Liver (tissue), 9 donors: Measurements from ENCODE around the gene LRP3. TPM values are rescaled to one million over a fixed set of nuclear protein-coding genes. Genes with fewer than 3 reads are reported as not detected.
A peak's percentile ranks its signal among the peaks of the same experiment; 100 is the strongest.

Experiments
- DNase-seq: peaks from one replicate; pipeline ENCODE4 v3.0.0-alpha.2; 2017; ENCODE audit warnings: low spot score
- H3K27ac ChIP-seq, 2 donors: one replicate each; pipeline ENCODE4 v1.7.0; 2013; ENCODE audit warnings: inconsistent platforms in 2 of 2, low read length in 2 of 2, control low read depth in 1 of 2, low read depth in 1 of 2, mild to moderate bottlenecking in 1 of 2
- H3K27me3 ChIP-seq, 4 donors: one replicate each; pipeline versions ENCODE4 v1.6.1 to v1.7.0; 2013; ENCODE audit warnings: low read length in 3 of 4, inconsistent platforms in 1 of 4, mild to moderate bottlenecking in 1 of 4, moderate library complexity in 1 of 4; ENCODE audit not compliant: control insufficient read depth in 4 of 4, insufficient read depth in 4 of 4
- H3K36me3 ChIP-seq, 4 donors: one replicate each; pipeline versions ENCODE4 v1.6.1 to v1.7.0; 2013; ENCODE audit warnings: low read length in 3 of 4, mild to moderate bottlenecking in 3 of 4, low read depth in 1 of 4, moderate library complexity in 1 of 4; ENCODE audit not compliant: control insufficient read depth in 4 of 4, insufficient read depth in 3 of 4
- H3K4me1 ChIP-seq, 4 donors: one replicate each; pipeline versions ENCODE4 v1.6.1 to v1.7.0; 2013; ENCODE audit warnings: low read length in 3 of 4, mild to moderate bottlenecking in 3 of 4, moderate library complexity in 1 of 4; ENCODE audit not compliant: control insufficient read depth in 4 of 4, insufficient read depth in 4 of 4
- H3K4me3 ChIP-seq, 3 donors: one replicate each; pipeline versions ENCODE4 v1.6.1 to v1.7.0; 2013; ENCODE audit warnings: low read length in 3 of 3, control low read depth in 1 of 3, low read depth in 1 of 3, mild to moderate bottlenecking in 1 of 3
- H3K9ac ChIP-seq, 2 donors: one replicate each; pipeline ENCODE4 v1.7.0; 2013; ENCODE audit warnings: low read length in 2 of 2, mild to moderate bottlenecking in 2 of 2, moderate library complexity in 2 of 2, control low read depth in 1 of 2, low read depth in 1 of 2
- H3K9me3 ChIP-seq, 4 donors: one replicate each; pipeline versions ENCODE4 v1.6.1 to v1.7.0; 2013; ENCODE audit warnings: low read length in 3 of 4; ENCODE audit not compliant: control insufficient read depth in 4 of 4
- EGR1 ChIP-seq, 2 donors: IDR thresholded peaks; 2 replicates each; pipeline ENCODE4 v1.6.1; 2016 to 2018; ENCODE audit warnings: antibody characterized with exemption in 2 of 2, low read depth in 2 of 2
- FOXA1 ChIP-seq: IDR thresholded peaks from 2 replicates; pipeline ENCODE4 v1.6.1; 2016; ENCODE audit warnings: antibody characterized with exemption
- HNF4A ChIP-seq, 2 donors: conservative IDR thresholded peaks; 2 replicates each; pipeline ENCODE4 v1.6.1; 2016; ENCODE audit warnings: antibody characterized with exemption in 2 of 2, mild to moderate bottlenecking in 2 of 2
- HNF4G ChIP-seq: IDR thresholded peaks from 2 replicates; pipeline ENCODE4 v1.6.1; 2016; ENCODE audit warnings: antibody characterized with exemption
- JUND ChIP-seq, 2 donors: IDR thresholded peaks; 2 replicates each; pipeline ENCODE4 v1.6.1; 2016; ENCODE audit warnings: antibody characterized with exemption in 2 of 2
- NR2F2 ChIP-seq: IDR thresholded peaks from 2 replicates; pipeline ENCODE4 v1.6.1; 2016; ENCODE audit warnings: antibody characterized with exemption
- RAD21 ChIP-seq, 2 donors: IDR thresholded peaks; 2 replicates each; pipeline ENCODE4 v1.6.1; 2016; ENCODE audit warnings: antibody characterized with exemption in 2 of 2, mild to moderate bottlenecking in 2 of 2
- RXRA ChIP-seq, 2 donors: IDR thresholded peaks; 2 replicates each; pipeline ENCODE4 v1.6.1; 2017 to 2018; ENCODE audit warnings: antibody characterized with exemption in 2 of 2, mild to moderate bottlenecking in 1 of 2
- WGBS: extraction: QIAGEN DNeasy Blood & Tissue Kit; methylation state at CpG from one replicate; pipeline ENCODE4 v1.1.7; 2013; 5-methylcytosine and 5-hydroxymethylcytosine counted together
- polyA plus RNA-seq, 2 donors: library from polyadenylated mRNA; stranded (reverse) in 1 of 2; unstranded in 1 of 2; fragments of 200-250 nt in 1 of 2; fragments of >200 nt in 1 of 2; fragmentation: Nextera tagmentation in 1 of 2; extraction: Ambion mirVana in 1 of 2; gene quantifications; one replicate each; pipeline versions ENCODE4 v1.2.1 to v1.2.3, GENCODE V29; 2013 to 2015
- total RNA-seq, 2 donors: library from RNA; depleted of rRNA; stranded (reverse); fragments of >200 nt; gene quantifications; one replicate each; pipeline ENCODE4 v1.2.3, GENCODE V29; 2014
- TF ChIP-seq, protein P1 (sequence below): IDR thresholded peaks from 2 replicates; pipeline ENCODE4 v1.6.1; 2016; ENCODE audit warnings: antibody characterized with exemption, mild to moderate bottlenecking
- donor health status: healthy.
- donor health status: healthy.
- donor health status: healthy.
- donor health status: healthy.
- donor health status: healthy.

LRP3 gene
- total and polyA plus RNA-seq, 4 donors, result 2.5 to 42.3 (median 15.4) TPM

GRCh38 chr19:33210266-33210940 is 16.3 kb downstream of the LRP3 start (continued):
- TF ChIP-seq RXRA (IDR thresholded peaks at IDR 0.05) (no peak), RAD21 (IDR thresholded peaks at IDR 0.05) (no peak), HNF4A (conservative IDR thresholded peaks at IDR 0.05) (no peak), JUND (IDR thresholded peaks at IDR 0.05) (no peak)
- TF ChIP-seq, protein P1, sequence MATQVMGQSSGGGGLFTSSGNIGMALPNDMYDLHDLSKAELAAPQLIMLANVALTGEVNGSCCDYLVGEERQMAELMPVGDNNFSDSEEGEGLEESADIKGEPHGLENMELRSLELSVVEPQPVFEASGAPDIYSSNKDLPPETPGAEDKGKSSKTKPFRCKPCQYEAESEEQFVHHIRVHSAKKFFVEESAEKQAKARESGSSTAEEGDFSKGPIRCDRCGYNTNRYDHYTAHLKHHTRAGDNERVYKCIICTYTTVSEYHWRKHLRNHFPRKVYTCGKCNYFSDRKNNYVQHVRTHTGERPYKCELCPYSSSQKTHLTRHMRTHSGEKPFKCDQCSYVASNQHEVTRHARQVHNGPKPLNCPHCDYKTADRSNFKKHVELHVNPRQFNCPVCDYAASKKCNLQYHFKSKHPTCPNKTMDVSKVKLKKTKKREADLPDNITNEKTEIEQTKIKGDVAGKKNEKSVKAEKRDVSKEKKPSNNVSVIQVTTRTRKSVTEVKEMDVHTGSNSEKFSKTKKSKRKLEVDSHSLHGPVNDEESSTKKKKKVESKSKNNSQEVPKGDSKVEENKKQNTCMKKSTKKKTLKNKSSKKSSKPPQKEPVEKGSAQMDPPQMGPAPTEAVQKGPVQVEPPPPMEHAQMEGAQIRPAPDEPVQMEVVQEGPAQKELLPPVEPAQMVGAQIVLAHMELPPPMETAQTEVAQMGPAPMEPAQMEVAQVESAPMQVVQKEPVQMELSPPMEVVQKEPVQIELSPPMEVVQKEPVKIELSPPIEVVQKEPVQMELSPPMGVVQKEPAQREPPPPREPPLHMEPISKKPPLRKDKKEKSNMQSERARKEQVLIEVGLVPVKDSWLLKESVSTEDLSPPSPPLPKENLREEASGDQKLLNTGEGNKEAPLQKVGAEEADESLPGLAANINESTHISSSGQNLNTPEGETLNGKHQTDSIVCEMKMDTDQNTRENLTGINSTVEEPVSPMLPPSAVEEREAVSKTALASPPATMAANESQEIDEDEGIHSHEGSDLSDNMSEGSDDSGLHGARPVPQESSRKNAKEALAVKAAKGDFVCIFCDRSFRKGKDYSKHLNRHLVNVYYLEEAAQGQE, result no peak

GRCh38 chr19:33211794-33212435 is 17.8 kb downstream of the LRP3 start:
- no peak overlapping the region for H3K9ac ChIP-seq
- 89% methylated on average over 17 of the region's 17 CpGs for WGBS
- no peak for DNase-seq
- no peaks in the 10 kb centered on the region for H3K9me3 ChIP-seq
- no peak overlapping the region for H3K27ac ChIP-seq
- no peaks in the 10 kb centered on the region for H3K36me3 ChIP-seq
- no peaks in the 10 kb centered on the region for H3K27me3 ChIP-seq
- H3K4me1 ChIP-seq, result peaks cover 2 to 39% (median 29%) of the 10 kb centered on the region in 4 donors
- TF ChIP-seq RAD21 (IDR thresholded peaks at IDR 0.05) (no peak), HNF4G (no peak), FOXA1 (no peak), HNF4A (conservative IDR thresholded peaks at IDR 0.05) (no peak)
- H3K4me3 ChIP-seq, result no peak overlapping the region

- TF ChIP-seq HNF4A (conservative IDR thresholded peaks at IDR 0.05), result peak in 1 of 2 donors; percentile 30
- no peak for TF ChIP-seq JUND (IDR thresholded peaks at IDR 0.05)
- no peak for TF ChIP-seq EGR1 (IDR thresholded peaks at IDR 0.05; ENCODE audit: low read depth in 2 of 2)
- TF ChIP-seq RXRA (IDR thresholded peaks at IDR 0.05), result peak in 1 of 2 donors; percentile 31
- no peak for TF ChIP-seq RAD21 (IDR thresholded peaks at IDR 0.05)
- no peak for TF ChIP-seq NR2F2
- Histone ChIP-seq H3K9me3 (no peaks in the 10 kb centered on the region), H3K4me3 (no peak overlapping the region), H3K9ac (no peak overlapping the region), H3K27me3 (no peaks in the 10 kb centered on the region), H3K27ac (no peak overlapping the region), H3K4me1 (peaks cover 2 to 34% (median 27%) of the 10 kb centered on the region in 4 donors), H3K36me3 (no peaks in the 10 kb centered on the region)
- 73% methylated on average over 30 of the region's 30 CpGs for WGBS
- no peak for DNase-seq
These were observed 18.5 kb downstream of the LRP3 start for GRCh38 chr19:33212436-33213172.

GRCh38 chr19:33214596-33214995 is 20.5 kb downstream of the LRP3 start:
- 68% methylated on average over 6 of the region's 6 CpGs for WGBS
- DNase-seq, result no peak
- H3K36me3 ChIP-seq, result no peaks in the 10 kb centered on the region
- no peaks in the 10 kb centered on the region for H3K27me3 ChIP-seq
- H3K4me1 ChIP-seq, result peaks cover 2 to 16% (median 11%) of the 10 kb centered on the region in 4 donors
- no peaks in the 10 kb centered on the region for H3K9me3 ChIP-seq
- TF ChIP-seq RAD21 (IDR thresholded peaks at IDR 0.05), result peak in 1 of 2 donors; percentile 39
- TF ChIP-seq EGR1 (IDR thresholded peaks at IDR 0.05; ENCODE audit: low read depth in 2 of 2), result no peak
- no peak overlapping the region for H3K4me3 ChIP-seq
- no peak overlapping the region for H3K27ac ChIP-seq
- no peak overlapping the region for H3K9ac ChIP-seq
